Endothelial cell of umbilical vein (primary cell): ENCODE measurements around the gene TRANK1. TPM values are rescaled to one million over a fixed set of nuclear protein-coding genes. Genes with fewer than 3 reads are reported as not detected.

Experiments used
- BruUV-seq: library from RNA; stranded (reverse); fragments of 400-500 nt; replicated peaks from 2 replicates; lab custom pipeline; 2021; lab: Mats Ljungman, UMichigan
- CTCF ChIA-PET: fragments of 300-600, 350-600 bp; sonication (Branson Sonifier 250); formaldehyde crosslinking; loops from one replicate; lab custom pipeline; 2021; ENCODE audit warnings: antibody characterized with exemption, inconsistent platforms; lab: Charles Lee
- POLR2A ChIA-PET: fragments of 300-600, 350-600 bp; sonication (Branson Sonifier 250); formaldehyde crosslinking; loops from one replicate; lab custom pipeline; 2021; ENCODE audit warnings: antibody characterized with exemption, inconsistent platforms; lab: Charles Lee
- DNase-seq: peaks from one replicate; pipeline ENCODE4 v3.0.0-alpha.2; 2011; ENCODE audit warnings: low read depth, low spot score
- FAIRE-seq: peaks from 2 replicates; lab custom pipeline; 2011; peaks lifted over from hg19 to GRCh38; lab: Jason Lieb, UNC
- H2AFZ ChIP-seq: 2 replicates; pipeline ENCODE4 v1.6.0; 2012; ENCODE audit warnings: low read depth, low read length, control low read depth, inconsistent platforms
- H3K27ac ChIP-seq: 2 replicates; pipeline ENCODE4 v1.5.1; 2011; ENCODE audit warnings: low read depth, mild to moderate bottlenecking, control low read depth, low read length, moderate library complexity; ENCODE audit not compliant: insufficient read depth
- H3K27me3 ChIP-seq, 2 experiments: 2 replicates each; pipeline versions ENCODE4 v1.6.0 to v1.6.1; 2011; ENCODE audit warnings: low read length in 2 of 2, mixed read lengths in 1 of 2; ENCODE audit not compliant: control insufficient read depth in 2 of 2, insufficient read depth in 2 of 2
- H3K36me3 ChIP-seq, 2 experiments: 2 replicates in 1 of 2; 3 replicates in 1 of 2; pipeline ENCODE4 v1.5.1; 2011; ENCODE audit warnings: low read length in 2 of 2, mild to moderate bottlenecking in 1 of 2, moderate library complexity in 1 of 2; ENCODE audit not compliant: control insufficient read depth in 2 of 2, insufficient read depth in 2 of 2; ENCODE audit errors: extremely low read depth in 1 of 2
- H3K4me1 ChIP-seq: 3 replicates; pipeline ENCODE4 v1.5.1; 2011; ENCODE audit warnings: mild to moderate bottlenecking, low read length; ENCODE audit not compliant: control insufficient read depth, insufficient read depth; ENCODE audit errors: extremely low read depth
- H3K4me2 ChIP-seq: 2 replicates; pipeline ENCODE4 v1.6.1; 2011; ENCODE audit warnings: low read length, control low read depth, mixed read lengths; ENCODE audit not compliant: insufficient read depth
- H3K4me3 ChIP-seq, 3 experiments: fragments of 200-600 bp in 1 of 3; sonication (generic), shearing (Covaris generic) in 1 of 3; replicated peaks in 1 of 3; 2 replicates each; pipeline ENCODE4 v1.5.1; 2011 to 2016; ENCODE audit warnings: control low read depth in 3 of 3, low read length in 3 of 3, mild to moderate bottlenecking in 2 of 3, inconsistent platforms in 1 of 3, low read depth in 1 of 3, moderate library complexity in 1 of 3; ENCODE audit not compliant: insufficient read depth in 1 of 3
- H3K79me2 ChIP-seq: 2 replicates; pipeline ENCODE4 v1.6.0; 2012; ENCODE audit warnings: low read length, inconsistent platforms; ENCODE audit not compliant: control insufficient read depth, insufficient read depth
- H3K9ac ChIP-seq: replicated peaks from 2 replicates; pipeline ENCODE3; 2011; ENCODE audit warnings: low read length, control low read depth; ENCODE audit not compliant: insufficient read depth; ENCODE audit errors: extremely low read depth
- H3K9me1 ChIP-seq: replicated peaks from 3 replicates; pipeline ENCODE4 v1.6.0; 2011; ENCODE audit warnings: mild to moderate bottlenecking, low read length; ENCODE audit not compliant: control insufficient read depth, insufficient read depth; ENCODE audit errors: extremely low read depth
- H3K9me3 ChIP-seq: replicated peaks from 2 replicates; pipeline ENCODE4 v1.5.1; 2012; ENCODE audit warnings: low read length, inconsistent platforms; ENCODE audit not compliant: control insufficient read depth, insufficient read depth
- H4K20me1 ChIP-seq: replicated peaks from 2 replicates; pipeline ENCODE3; 2011; ENCODE audit warnings: mild to moderate bottlenecking, low read length; ENCODE audit not compliant: control insufficient read depth, insufficient read depth; ENCODE audit errors: extremely low read depth
- EZH2 ChIP-seq: IDR thresholded peaks from 2 replicates; pipeline ENCODE4 v1.6.1; 2012; ENCODE audit warnings: borderline replicate concordance, low read depth, mild to moderate bottlenecking, moderate library complexity, low read length, inconsistent platforms; ENCODE audit not compliant: severe bottlenecking
- FOS ChIP-seq: IDR thresholded peaks from 2 replicates; pipeline ENCODE4 v1.6.1; 2011; ENCODE audit warnings: mild to moderate bottlenecking, low read length, moderate library complexity, borderline replicate concordance; ENCODE audit not compliant: insufficient read depth
- GATA2 ChIP-seq: IDR thresholded peaks from 2 replicates; pipeline ENCODE4 v1.7.0; 2011; ENCODE audit warnings: low read depth, mild to moderate bottlenecking, moderate library complexity, mixed read lengths, low read length; ENCODE audit not compliant: insufficient read length, insufficient read depth
- JUN ChIP-seq: IDR thresholded peaks from 2 replicates; pipeline ENCODE4 v1.6.1; 2011; ENCODE audit warnings: borderline replicate concordance, low read depth; ENCODE audit not compliant: insufficient read length, insufficient read depth
- MYC ChIP-seq: IDR thresholded peaks from one replicate; pipeline ENCODE4 v1.6.1; 2011; ENCODE audit warnings: mild to moderate bottlenecking, low read depth, low read length
- POLR2A ChIP-seq: IDR thresholded peaks from 2 replicates; pipeline ENCODE4 v1.6.1; 2012; ENCODE audit warnings: low read depth, mild to moderate bottlenecking, control low read depth, low read length
- POLR2AphosphoS5 ChIP-seq: IDR thresholded peaks from 2 replicates; pipeline ENCODE4 v1.6.1; 2012; ENCODE audit warnings: low read depth, mild to moderate bottlenecking, control low read depth, low read length, moderate library complexity; ENCODE audit not compliant: insufficient read depth
- dilution Hi-C: fragments of 300-500 bp; cut with MboI; formaldehyde crosslinking; loops from one replicate; pipeline ENCODE4 v1.15.0; 2019; ENCODE audit warnings: low sequenced_read_pairs; ENCODE audit not compliant: extremely low pct_ligation_motif_present
- intact Hi-C: fragments of 100-400 bp; cut with micrococcal nuclease; formaldehyde crosslinking; loops from one replicate; pipeline ENCODE4 v1.10.0; 2022
- polyA plus RNA-seq, 4 experiments: library from polyadenylated mRNA; depleted of rRNA in 3 of 4; stranded (reverse) in 3 of 4; unstranded in 1 of 4; fragments of >200 nt; gene quantifications; 2 replicates each; pipeline versions ENCODE4 v1.2.1 to v1.2.3, GENCODE V29; 2011 to 2012; ENCODE audit warnings: missing spikeins in 1 of 4
- total RNA-seq: library from RNA; stranded (reverse); gene quantifications from 2 replicates; pipeline ENCODE4 v1.2.3, GENCODE V29; 2021
- TF ChIP-seq, protein P1 (sequence below), 2 donors: IDR thresholded peaks; 1 replicate in 1 of 2; 2 replicates in 1 of 2; pipeline ENCODE4 v1.5.1; 2011; ENCODE audit warnings: low read length in 2 of 2, mild to moderate bottlenecking in 2 of 2, moderate library complexity in 2 of 2, control low read depth in 1 of 2, inconsistent platforms in 1 of 2, low read depth in 1 of 2; ENCODE audit not compliant: insufficient read depth in 1 of 2; ENCODE audit errors: extremely low read depth in 1 of 2
- TF ChIP-seq, protein P2 (sequence below): IDR thresholded peaks from 2 replicates; pipeline ENCODE4 v1.6.1; 2011; ENCODE audit not compliant: insufficient read depth, insufficient read length

Gene TRANK1
- total and polyA plus RNA-seq, 2 donors (not counting 3 experiments of a cell fraction or from before 2014, with no cell fraction given) = 4.6 to 14.4 TPM

DNA sequence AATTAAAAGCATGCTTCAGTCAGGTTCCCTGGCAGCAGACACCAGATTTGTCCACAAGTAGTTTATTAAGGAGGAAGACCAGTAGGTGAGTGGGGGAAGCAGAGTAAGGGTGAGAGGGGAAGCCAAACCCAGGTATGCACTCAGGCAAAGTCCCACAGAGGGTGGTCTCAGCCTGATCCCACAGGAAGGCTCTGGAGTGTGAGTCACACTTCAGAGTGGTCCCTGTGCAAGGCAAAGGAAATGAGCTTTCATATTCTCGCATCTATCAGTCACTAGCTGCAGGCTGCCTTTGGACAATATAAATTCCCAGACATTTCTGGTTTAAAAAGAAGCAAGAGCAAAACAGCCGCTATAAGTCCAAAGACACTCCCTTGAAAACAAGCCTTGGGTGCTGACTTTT, 78.5 kb downstream of the TRANK1 start:
- Histone ChIP-seq H3K79me2 (no peaks in the 10 kb centered on the region), H3K27ac (no peak overlapping the region), H3K4me1 (no peaks in the 10 kb centered on the region), H3K9me1 (no peaks in the 10 kb centered on the region), H2AFZ (no peak overlapping the region), H3K9ac (no peak overlapping the region), H3K9me3 (no peaks in the 10 kb centered on the region), H3K4me3 (no peak overlapping the region), H3K27me3 (no peaks in the 10 kb centered on the region), H4K20me1 (no peaks in the 10 kb centered on the region), H3K4me2 (no peak overlapping the region), H3K36me3 (no peaks in the 10 kb centered on the region)
- FAIRE-seq (no peak), DNase-seq (no peak)
- intact Hi-C loops = no loop called here
- dilution Hi-C loops = no loop called here
- no TSS peak for BruUV-seq
- ChIA-PET CTCF (interaction anchor here (0.8 to 2.9 kb wide), 7 partner anchors 8 to 900 kb away, joined by 3 to 32 read pairs (median 4); no protein-coding TSS in a partner anchor), POLR2A (no interaction called here)
- TF ChIP-seq GATA2 = no peak
- no peak for TF ChIP-seq EZH2
- TF ChIP-seq, protein P1, sequence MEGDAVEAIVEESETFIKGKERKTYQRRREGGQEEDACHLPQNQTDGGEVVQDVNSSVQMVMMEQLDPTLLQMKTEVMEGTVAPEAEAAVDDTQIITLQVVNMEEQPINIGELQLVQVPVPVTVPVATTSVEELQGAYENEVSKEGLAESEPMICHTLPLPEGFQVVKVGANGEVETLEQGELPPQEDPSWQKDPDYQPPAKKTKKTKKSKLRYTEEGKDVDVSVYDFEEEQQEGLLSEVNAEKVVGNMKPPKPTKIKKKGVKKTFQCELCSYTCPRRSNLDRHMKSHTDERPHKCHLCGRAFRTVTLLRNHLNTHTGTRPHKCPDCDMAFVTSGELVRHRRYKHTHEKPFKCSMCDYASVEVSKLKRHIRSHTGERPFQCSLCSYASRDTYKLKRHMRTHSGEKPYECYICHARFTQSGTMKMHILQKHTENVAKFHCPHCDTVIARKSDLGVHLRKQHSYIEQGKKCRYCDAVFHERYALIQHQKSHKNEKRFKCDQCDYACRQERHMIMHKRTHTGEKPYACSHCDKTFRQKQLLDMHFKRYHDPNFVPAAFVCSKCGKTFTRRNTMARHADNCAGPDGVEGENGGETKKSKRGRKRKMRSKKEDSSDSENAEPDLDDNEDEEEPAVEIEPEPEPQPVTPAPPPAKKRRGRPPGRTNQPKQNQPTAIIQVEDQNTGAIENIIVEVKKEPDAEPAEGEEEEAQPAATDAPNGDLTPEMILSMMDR (IDR thresholded peaks at IDR 0.05; ENCODE audit: extremely low read depth in 1 of 2, insufficient read depth in 1 of 2, low read depth in 1 of 2, low read length in 2 of 2) = no peak
- no peak for TF ChIP-seq FOS
- TF ChIP-seq, protein P2, sequence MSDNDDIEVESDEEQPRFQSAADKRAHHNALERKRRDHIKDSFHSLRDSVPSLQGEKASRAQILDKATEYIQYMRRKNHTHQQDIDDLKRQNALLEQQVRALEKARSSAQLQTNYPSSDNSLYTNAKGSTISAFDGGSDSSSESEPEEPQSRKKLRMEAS = no peak
- TF ChIP-seq POLR2AphosphoS5 = no peak
- no peak for TF ChIP-seq JUN
- TF ChIP-seq POLR2A = no peak
- no peak for TF ChIP-seq MYC
